Mesodermal cell (in vitro differentiated cells): ENCODE results near the gene ERG.

Source experiments
- H3K27ac ChIP-seq: 2 replicates; pipeline ENCODE4 v1.7.0; 2013; ENCODE audit warnings: mild to moderate bottlenecking, low read depth, low read length, moderate library complexity; ENCODE audit not compliant: severe bottlenecking
- H3K36me3 ChIP-seq: 2 replicates; pipeline ENCODE4 v1.7.1; 2013; ENCODE audit warnings: mild to moderate bottlenecking, low read length, moderate library complexity; ENCODE audit not compliant: control insufficient read depth, insufficient read depth
- H3K4me1 ChIP-seq: one replicate; pipeline ENCODE4 v1.7.1; 2013; ENCODE audit warnings: mild to moderate bottlenecking, low read length; ENCODE audit not compliant: insufficient read depth, control insufficient read depth, poor library complexity, severe bottlenecking
- H3K4me3 ChIP-seq: 2 replicates; pipeline ENCODE4 v1.7.0; 2013; ENCODE audit warnings: low read length, control low read depth, mild to moderate bottlenecking; ENCODE audit not compliant: insufficient read depth, poor library complexity, severe bottlenecking; ENCODE audit errors: extremely low read depth
- H3K9me3 ChIP-seq: 2 replicates; pipeline ENCODE4 v1.7.1; 2013; ENCODE audit warnings: mild to moderate bottlenecking, low read length, moderate library complexity; ENCODE audit not compliant: control insufficient read depth
- WGBS, 2 experiments: methylation state at CpG; one replicate each; pipeline ENCODE4 v1.1.5; 2013; ENCODE audit warnings: missing lambda C conversion rate in 2 of 2; ENCODE audit not compliant: insufficient coverage in 2 of 2; 5-methylcytosine and 5-hydroxymethylcytosine counted together

ERG gene

GRCh38 chr21:38524168-38525153 lies 26.2 kb upstream of the ERG start:
- Histone ChIP-seq H3K9me3 (no peaks in the 10 kb centered on the region), H3K4me1 (no peaks in the 10 kb centered on the region), H3K36me3 (no peaks in the 10 kb centered on the region), H3K4me3 (no peak overlapping the region), H3K27ac (no peak overlapping the region)
- 85 to 89% methylated on average over 2 of the region's 4 CpGs for WGBS, 2 experiments

GRCh38 chr21:38520511-38520910 lies 22.2 kb upstream of the ERG start:
- no peaks in the 10 kb centered on the region for H3K36me3 ChIP-seq
- H3K9me3 ChIP-seq, result no peaks in the 10 kb centered on the region
- no peaks in the 10 kb centered on the region for H3K4me1 ChIP-seq
- H3K27ac ChIP-seq, result no peak overlapping the region
- no peak overlapping the region for H3K4me3 ChIP-seq
- 90 to 93% methylated on average over 8 to 9 of the region's 9 CpGs for WGBS, 2 experiments

- Histone ChIP-seq H3K4me1 (no peaks in the 10 kb centered on the region), H3K9me3 (no peaks in the 10 kb centered on the region), H3K27ac (no peak overlapping the region), H3K36me3 (no peaks in the 10 kb centered on the region), H3K4me3 (no peak overlapping the region)
- WGBS, 2 experiments, result no CpG with 5 or more reads among the region's 3 CpGs
Observed at GRCh38 chr21:38511662-38512243, 13.5 kb upstream of the ERG start.

- no peaks in the 10 kb centered on the region for H3K9me3 ChIP-seq
- H3K4me1 ChIP-seq, result no peaks in the 10 kb centered on the region
- H3K27ac ChIP-seq, result no peak overlapping the region
- no CpG with 5 or more reads among the region's 1 CpG for WGBS, 2 experiments
- no peaks in the 10 kb centered on the region for H3K36me3 ChIP-seq
- no peak overlapping the region for H3K4me3 ChIP-seq
Observed at GRCh38 chr21:38511198-38511597, 12.9 kb upstream of the ERG start.

GRCh38 chr21:38507374-38507942 lies 9.2 kb upstream of the ERG start:
- 78 to 87% methylated on average over 3 to 4 of the region's 4 CpGs for WGBS, 2 experiments
- no peaks in the 10 kb centered on the region for H3K9me3 ChIP-seq
- H3K36me3 ChIP-seq, result no peaks in the 10 kb centered on the region
- H3K27ac ChIP-seq, result no peak overlapping the region
- H3K4me1 ChIP-seq, result peaks cover 10% of the 10 kb centered on the region
- H3K4me3 ChIP-seq, result no peak overlapping the region

GRCh38 chr21:38506661-38507281 lies 8.5 kb upstream of the ERG start:
- H3K4me3 ChIP-seq, result no peak overlapping the region
- no peak overlapping the region for H3K27ac ChIP-seq
- no peaks in the 10 kb centered on the region for H3K36me3 ChIP-seq
- H3K4me1 ChIP-seq, result peaks cover 10% of the 10 kb centered on the region
- no peaks in the 10 kb centered on the region for H3K9me3 ChIP-seq
- 53 to 55% methylated on average over 21 to 22 of the region's 24 CpGs for whole genome bisulfite sequencing, 2 experiments

- peaks cover 10% of the 10 kb centered on the region for H3K4me1 ChIP-seq
- no peaks in the 10 kb centered on the region for H3K36me3 ChIP-seq
- WGBS, 2 experiments, result 28 to 33% methylated on average over 3 to 5 of the region's 9 CpGs
- H3K9me3 ChIP-seq, result no peaks in the 10 kb centered on the region
- H3K4me3 ChIP-seq, result no peak overlapping the region
- H3K27ac ChIP-seq, result no peak overlapping the region
Observed at GRCh38 chr21:38505654-38506523, 7.6 kb upstream of the ERG start.

- no peaks in the 10 kb centered on the region for H3K36me3 ChIP-seq
- peaks cover 19% of the 10 kb centered on the region for H3K4me1 ChIP-seq
- H3K9me3 ChIP-seq, result no peaks in the 10 kb centered on the region
- no peak overlapping the region for H3K4me3 ChIP-seq
- WGBS, 2 experiments, result 76 to 100% methylated on average over 1 to 2 of the region's 2 CpGs
- H3K27ac ChIP-seq, result no peak overlapping the region
Observed at GRCh38 chr21:38504066-38504465, 5.8 kb upstream of the ERG start.

- no peaks in the 10 kb centered on the region for H3K9me3 ChIP-seq
- WGBS, 2 experiments, result 83 to 89% methylated on average over 4 to 6 of the region's 10 CpGs
- no peaks in the 10 kb centered on the region for H3K36me3 ChIP-seq
- peaks cover 19% of the 10 kb centered on the region for H3K4me1 ChIP-seq
- peak overlapping the region; percentile 69 for H3K27ac ChIP-seq
- no peak overlapping the region for H3K4me3 ChIP-seq
Observed at GRCh38 chr21:38503583-38503982, 5.3 kb upstream of the ERG start.

GRCh38 chr21:38500073-38500472 lies 1.8 kb upstream of the ERG start:
- Histone ChIP-seq H3K27ac (no peak overlapping the region), H3K9me3 (no peaks in the 10 kb centered on the region), H3K4me3 (no peak overlapping the region), H3K36me3 (no peaks in the 10 kb centered on the region), H3K4me1 (peaks cover 19% of the 10 kb centered on the region)
- 94 to 98% methylated on average over 5 to 6 of the region's 6 CpGs for WGBS, 2 experiments
